HG03045 (cell line): Measurements from ENCODE around the gene CTDP1.

Experiments
- ATAC-seq: cut with Tn5 transposase; IDR thresholded peaks from one replicate; pipeline ENCODE4 v1.9.1; 2021; ENCODE audit warnings: mild to moderate bottlenecking, moderate library complexity; ENCODE audit not compliant: unreplicated experiment

CTDP1 gene, protein sequence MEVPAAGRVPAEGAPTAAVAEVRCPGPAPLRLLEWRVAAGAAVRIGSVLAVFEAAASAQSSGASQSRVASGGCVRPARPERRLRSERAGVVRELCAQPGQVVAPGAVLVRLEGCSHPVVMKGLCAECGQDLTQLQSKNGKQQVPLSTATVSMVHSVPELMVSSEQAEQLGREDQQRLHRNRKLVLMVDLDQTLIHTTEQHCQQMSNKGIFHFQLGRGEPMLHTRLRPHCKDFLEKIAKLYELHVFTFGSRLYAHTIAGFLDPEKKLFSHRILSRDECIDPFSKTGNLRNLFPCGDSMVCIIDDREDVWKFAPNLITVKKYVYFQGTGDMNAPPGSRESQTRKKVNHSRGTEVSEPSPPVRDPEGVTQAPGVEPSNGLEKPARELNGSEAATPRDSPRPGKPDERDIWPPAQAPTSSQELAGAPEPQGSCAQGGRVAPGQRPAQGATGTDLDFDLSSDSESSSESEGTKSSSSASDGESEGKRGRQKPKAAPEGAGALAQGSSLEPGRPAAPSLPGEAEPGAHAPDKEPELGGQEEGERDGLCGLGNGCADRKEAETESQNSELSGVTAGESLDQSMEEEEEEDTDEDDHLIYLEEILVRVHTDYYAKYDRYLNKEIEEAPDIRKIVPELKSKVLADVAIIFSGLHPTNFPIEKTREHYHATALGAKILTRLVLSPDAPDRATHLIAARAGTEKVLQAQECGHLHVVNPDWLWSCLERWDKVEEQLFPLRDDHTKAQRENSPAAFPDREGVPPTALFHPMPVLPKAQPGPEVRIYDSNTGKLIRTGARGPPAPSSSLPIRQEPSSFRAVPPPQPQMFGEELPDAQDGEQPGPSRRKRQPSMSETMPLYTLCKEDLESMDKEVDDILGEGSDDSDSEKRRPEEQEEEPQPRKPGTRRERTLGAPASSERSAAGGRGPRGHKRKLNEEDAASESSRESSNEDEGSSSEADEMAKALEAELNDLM

DNA sequence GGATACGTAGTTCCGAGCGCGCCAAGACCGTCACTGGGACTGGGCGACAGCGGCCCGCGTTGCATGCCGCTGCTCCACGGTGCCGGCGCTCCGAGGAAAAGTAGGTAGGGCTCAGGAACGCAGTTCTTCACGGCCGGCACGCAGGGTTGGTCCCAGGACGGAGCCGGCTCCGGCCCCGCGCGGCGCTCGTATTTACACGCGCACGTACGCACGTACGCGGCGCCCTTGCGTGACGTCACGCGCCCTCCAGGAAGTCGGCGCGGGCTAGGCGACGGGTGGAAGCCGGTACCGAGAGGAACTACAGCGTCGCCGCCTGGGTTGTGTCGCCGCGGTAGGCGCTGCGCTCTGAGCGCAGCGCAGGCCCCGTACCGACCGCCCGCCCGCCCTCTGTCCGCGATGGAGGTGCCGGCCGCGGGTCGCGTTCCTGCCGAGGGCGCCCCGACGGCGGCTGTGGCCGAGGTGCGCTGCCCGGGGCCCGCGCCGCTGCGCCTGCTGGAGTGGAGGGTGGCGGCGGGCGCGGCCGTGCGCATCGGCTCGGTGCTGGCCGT is at the start of gene CTDP1:
CTDP1 (plus strand) TSS at position 252 of the 548 bp plus-strand sequence; CDS start at position 397, 145 bp downstream.
- ATAC-seq = peak; percentile 69

GRCh38 chr18:79630281-79631095 is 49.1 kb upstream of the CTDP1 start:
- no peak for ATAC-seq

GRCh38 chr18:79631096-79631507 is 48.5 kb upstream of the CTDP1 start:
- no peak for ATAC-seq

- no peak for ATAC-seq
These were observed 47.7 kb upstream of the CTDP1 start for GRCh38 chr18:79631761-79632446.

DNA sequence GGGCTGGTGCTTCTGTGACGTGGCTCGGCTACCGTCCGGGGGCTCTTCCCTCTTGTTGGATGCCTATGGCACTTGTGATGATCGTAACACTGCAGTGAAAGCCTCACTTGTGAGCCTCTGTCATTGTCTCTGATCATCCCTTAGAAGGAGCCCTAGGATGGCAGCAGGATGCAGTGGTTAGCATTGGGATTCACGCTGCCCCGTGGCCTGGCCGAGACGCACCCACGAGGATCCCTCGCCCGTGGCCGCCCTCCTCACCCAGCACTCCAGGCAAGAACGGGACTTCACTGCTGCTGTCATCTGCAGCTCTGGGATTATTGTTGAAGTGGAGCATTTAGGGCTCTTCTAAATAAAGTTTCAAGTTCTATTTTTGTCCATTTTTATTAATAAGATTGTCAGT is 46.8 kb upstream of the CTDP1 start:
- ATAC-seq = no peak

DNA sequence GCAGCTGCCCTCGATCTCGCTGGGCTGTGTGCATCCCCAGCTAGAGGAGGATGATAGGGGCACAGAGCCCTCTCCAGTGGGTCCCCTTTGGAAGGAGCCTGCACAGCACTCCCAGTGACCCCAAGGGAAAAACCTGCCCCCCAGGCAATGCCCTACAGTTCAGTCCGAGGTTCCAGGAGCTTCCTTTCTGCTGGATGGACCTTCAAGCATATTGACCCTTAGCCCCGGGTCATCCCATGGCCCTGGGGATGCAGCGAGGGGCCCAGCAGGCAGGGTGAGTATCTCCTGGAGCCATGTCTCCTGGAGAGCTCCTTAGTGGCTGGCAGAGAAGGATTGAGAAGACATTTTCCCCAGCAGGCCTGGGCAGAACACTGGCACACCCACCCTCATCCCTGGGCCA is 45.4 kb upstream of the CTDP1 start:
- ATAC-seq = no peak

- no peak for ATAC-seq
These were observed 44.8 kb upstream of the CTDP1 start for GRCh38 chr18:79634593-79635426.

DNA sequence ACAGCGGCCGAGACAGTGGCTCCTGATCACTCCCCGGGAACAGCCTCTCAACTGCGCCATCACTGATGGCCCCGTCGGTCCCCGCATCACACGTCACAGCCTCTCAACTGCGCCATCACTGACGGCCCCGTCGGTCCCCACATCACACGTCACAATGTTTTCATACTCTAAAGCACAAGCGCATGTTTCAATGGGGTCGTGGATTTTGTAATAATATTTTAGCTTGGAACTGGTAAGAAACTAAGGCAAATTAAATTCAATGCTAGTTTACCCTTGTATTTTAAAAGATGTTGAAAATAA is 44.2 kb upstream of the CTDP1 start:
- ATAC-seq = no peak

- ATAC-seq = no peak
These were observed 42.3 kb upstream of the CTDP1 start for GRCh38 chr18:79637181-79637920.

- no peak for ATAC-seq
These were observed 41.4 kb upstream of the CTDP1 start for GRCh38 chr18:79637921-79638909.

DNA sequence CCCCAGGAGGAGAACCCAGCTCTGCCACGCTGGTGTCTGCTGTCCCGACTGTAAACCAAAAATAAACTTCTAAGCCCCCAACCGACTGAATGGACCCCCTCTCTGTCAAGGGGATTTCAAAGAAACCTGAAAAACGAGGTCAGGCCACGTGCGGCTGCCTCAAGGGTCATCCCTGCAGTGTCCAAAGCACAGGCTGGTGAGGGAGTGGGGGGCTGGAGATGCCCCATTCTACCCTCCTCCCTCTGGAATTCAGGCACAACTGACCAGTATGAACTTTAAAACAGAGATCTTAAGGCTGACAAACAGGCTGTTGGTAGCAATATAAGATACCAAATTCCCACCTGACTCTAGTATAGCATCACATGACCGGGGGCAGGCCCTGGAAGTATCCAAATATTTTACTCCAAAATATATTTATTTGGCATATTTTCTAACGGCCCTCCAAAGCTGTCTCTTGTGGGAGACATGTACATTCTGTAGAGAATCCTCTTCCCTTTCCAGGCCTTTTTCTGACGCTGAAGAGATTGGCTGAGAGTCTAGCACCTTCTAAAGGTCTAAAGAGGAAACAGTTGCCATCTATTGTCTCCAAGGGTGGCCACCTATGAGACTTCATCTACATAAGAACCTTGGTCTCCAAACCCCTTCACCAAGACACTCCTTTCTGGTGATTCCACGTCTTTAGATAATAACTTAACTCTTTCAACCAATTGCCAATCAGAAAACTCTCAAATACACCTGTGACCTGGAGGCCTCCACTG is 40.4 kb upstream of the CTDP1 start:
- ATAC-seq = no peak

DNA sequence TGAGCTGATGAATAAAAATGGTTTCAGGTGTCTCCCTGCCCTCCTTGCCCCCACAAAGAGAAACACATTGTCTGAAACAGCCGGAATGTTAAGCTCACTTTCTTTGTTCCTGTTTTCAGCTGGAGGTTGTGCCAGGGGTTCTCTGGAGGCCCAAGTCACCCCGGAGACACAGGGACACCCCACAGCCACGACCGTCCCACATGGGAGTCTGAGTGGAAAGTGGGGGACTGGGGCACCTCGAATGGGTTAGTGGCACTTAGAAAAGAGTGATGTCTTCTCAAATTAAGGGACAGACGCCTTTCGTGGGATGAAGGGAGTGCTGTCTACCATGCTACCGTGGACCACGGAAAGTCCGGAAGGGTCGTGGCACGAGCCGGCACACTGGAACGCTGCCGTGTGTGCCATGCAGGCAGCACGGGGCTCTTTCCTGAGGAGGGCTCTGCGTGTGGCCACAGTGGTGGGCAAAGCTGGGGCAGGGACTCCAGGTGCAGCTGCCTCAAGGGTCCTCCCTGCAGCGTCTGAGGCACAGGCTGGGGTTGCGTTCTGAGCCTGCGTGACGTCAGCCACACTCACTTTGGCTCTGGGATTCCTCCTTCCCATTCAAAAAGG is 39.4 kb upstream of the CTDP1 start:
- no peak for ATAC-seq

DNA sequence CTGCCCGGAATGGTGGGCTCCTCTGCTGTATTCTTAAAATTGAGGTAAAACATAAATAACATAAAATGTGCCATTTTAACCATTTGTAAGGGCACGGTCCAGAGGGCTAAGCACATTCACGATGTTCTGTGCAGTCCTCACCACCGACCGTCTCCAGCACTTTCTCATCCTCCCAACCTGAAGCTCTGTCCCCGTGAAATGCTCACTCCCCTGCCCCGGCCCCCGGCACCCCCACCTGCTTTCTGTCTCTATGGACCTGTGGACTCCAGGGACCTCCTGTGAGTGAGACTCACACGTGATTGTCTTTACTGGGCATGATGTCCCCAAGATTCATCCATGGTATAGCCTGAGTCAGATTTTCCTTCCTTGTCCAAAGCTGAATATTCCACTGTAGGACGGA is 38.7 kb upstream of the CTDP1 start:
- ATAC-seq = no peak

DNA sequence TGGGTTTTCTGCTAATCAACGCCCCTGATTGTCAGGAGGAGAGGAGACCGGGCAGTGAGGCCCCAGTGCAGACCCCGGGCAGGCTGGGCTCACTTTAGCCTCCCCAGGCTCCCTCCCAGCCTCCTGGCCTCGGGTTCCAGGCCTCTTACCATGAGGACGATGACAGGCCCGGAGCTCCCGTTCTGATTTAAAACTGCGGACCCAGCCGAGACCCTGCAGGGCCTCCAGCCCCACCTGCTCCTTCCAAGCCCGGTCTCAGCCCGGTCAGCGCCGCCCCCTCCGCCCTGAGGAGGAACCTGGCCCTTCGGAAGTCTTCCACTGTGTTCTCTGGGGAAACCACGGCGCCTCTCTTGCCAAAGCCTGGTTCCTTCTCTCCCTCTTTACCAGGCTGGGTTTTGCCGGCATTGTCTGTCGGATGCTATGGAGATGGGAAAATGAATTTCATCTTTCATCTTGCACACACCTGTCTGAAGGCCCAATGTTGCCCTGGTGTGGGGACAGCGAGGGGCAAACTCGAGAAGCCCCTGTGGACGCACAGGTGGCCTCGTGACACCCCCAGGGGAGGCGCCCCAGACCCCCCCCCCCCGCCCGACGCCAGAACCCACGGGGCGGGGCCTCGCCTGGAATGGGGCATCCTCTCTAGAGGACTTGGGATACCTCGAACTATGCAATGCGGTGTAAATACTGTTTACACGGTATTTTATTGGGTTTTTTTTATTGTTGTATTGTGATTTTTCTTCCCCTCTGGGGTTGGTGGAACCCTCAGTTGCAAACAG is 37.7 kb upstream of the CTDP1 start:
- ATAC-seq = no peak

- no peak for ATAC-seq
These were observed 37.0 kb upstream of the CTDP1 start for GRCh38 chr18:79642626-79643025.
